MV-4-11 (cell line): ENCODE data around the gene SMARCD3.
A peak's percentile ranks its signal among the peaks of the same experiment; 100 is the strongest.

Experiments used
- DNase-seq: peaks from one replicate; lab custom pipeline; 2025; lab: John Stamatoyannopoulos, UW

The SMARCD3 gene

DNA sequence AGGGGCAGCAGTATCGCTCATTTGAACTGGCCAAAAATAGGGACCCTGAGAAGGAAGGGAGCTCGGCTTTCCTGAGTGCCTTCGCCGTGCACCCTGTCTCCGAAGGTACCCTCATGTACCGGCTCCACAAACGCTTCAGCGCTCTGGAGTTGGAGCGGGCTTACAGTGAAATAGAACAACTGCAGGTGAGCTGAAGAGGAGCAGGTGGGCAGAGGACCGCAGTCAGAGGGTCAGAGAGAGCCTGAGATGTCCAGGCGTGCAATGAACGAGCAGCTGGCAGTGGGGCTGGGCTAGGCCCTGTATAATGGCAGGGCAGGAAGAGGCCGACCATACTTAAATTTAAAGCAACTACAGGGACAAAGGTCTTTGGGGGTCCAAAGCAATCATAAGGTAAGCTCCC, 12.1 kb downstream of the SMARCD3 start:
- no peak for DNase-seq

DNA sequence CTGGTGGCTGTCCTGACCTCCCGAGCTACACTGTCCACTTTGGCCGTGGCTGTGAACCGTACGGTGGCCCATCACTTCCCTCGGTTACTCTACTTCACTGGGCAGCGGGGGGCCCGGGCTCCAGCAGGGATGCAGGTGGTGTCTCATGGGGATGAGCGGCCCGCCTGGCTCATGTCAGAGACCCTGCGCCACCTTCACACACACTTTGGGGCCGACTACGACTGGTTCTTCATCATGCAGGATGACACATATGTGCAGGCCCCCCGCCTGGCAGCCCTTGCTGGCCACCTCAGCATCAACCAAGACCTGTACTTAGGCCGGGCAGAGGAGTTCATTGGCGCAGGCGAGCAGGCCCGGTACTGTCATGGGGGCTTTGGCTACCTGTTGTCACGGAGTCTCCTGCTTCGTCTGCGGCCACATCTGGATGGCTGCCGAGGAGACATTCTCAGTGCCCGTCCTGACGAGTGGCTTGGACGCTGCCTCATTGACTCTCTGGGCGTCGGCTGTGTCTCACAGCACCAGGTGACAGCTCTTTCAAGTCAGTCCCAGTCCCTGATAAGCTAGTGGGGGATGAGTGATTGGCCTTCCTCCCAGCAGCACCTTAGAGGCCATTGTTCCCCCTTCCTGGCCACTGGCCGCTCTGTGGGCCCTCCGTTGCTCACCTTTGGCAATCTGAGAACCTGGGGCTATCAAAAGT, 13.3 kb downstream of the SMARCD3 start:
- no peak for DNase-seq

DNA sequence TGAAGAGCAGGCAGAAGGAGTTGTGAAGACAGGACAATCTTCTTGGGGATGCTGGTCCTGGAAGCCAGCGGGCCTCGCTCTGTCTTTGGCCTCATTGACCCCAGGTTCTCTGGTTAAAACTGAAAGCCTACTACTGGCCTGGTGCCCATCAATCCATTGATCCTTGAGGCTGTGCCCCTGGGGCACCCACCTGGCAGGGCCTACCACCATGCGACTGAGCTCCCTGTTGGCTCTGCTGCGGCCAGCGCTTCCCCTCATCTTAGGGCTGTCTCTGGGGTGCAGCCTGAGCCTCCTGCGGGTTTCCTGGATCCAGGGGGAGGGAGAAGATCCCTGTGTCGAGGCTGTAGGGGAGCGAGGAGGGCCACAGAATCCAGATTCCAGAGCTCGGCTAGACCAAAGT, 14.7 kb downstream of the SMARCD3 start:
- no peak for DNase-seq

DNA sequence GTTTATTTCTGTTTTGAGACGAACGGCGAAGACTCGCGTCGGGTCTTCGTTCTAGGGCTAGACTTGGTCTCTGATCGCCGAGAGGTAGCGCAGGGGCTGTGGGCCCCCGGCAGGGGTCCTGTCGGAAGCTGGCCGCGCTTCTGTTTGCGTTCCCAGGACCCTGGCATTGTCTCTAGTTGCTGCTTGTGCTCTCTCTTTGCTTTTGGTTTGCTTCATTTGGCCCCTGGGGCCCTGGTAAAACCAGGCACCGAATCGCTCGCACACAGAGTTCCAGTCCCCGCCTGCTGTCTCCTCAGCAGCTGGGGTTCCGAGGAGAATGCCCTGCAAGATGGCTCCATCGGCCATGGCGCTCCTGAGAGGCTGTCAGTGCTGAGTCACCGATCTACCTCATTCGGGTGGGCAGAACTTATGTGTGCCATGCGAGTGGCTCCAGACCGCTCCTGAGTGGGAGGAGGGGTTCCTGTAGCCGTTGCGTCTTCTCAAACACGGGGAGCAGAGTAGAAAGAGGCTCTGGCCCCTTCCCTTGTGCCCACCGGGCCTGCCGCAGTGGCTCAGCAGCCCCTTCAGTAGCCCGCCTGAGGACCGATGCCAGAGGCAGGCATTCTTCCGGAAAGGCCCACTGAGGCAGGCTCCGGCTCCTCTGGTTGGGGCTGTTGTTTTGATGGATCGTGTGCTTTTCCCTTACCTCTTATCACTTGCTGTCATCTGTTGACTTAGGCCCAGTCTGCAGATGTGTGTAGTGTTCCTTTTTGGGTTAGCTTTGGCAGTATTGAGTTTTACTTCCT, 15.4 kb downstream of the SMARCD3 start:
- DNase-seq: peak; percentile 79

DNA sequence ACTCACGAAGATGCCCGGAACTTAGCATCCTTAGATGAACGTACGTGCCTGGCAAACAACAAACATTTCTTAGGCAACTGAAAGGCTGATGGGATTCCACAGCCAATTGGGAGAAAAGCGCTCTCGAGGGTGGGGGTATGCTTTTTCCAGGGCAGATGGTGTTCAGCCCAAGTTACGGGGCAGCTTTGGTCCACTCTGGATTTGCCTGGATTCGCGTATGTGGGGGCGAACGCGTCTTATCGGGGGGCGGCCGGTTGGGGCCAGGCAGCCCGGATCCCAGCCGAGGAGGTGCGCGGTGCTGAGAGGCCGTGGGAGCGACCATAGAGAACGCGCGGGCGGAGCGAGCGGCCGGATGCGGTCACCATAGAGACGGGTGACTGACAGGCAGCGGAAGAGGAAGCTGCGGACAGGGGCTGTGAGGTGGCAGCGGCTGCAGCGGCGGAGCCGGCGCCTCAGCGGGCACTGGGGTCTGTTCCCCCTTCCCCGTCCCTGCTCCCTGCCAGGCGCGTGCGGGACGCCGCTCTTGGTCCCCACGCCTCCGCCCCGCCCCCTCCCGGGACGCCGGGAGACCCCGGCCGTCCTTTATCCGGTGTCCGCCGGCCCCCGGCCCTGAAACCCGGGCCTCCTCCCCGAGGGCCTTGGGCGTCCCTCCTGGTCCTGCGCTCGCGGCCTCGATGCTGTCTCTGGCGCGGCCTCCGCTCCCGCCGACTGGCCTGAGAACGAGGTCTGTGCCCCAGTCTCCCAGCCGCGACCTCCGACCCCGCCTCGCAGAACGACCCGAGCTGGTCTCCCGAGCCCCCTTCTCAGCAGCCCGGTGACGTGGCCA, 16.2 kb downstream of the SMARCD3 start, which contains the start of gene CHPF2:
Gene CHPF2, plus strand, starts transcription at position 393 of the 826 bp plus-strand sequence. CDS start 1,529 bp downstream, outside the sequence.
- DNase-seq: peak; percentile 86

DNA sequence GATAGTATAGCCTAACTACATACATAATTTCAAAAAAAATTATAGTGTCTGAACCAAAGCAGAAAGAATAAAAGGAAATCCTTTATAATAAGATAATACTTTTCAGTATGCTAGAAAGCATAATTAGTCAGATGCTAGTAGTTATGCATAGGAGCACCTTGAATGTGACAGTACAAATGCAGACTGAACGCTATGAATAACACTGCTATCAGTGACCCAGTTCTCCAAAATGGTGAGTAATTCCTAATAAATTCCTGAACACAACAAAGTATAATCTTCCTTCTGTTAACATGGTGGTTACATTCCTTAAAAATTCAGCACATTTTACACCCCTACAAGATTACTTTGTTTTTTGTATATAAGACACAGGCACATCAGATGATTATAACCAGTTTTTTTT, 17.4 kb downstream of the SMARCD3 start:
- DNase-seq: no peak

DNA sequence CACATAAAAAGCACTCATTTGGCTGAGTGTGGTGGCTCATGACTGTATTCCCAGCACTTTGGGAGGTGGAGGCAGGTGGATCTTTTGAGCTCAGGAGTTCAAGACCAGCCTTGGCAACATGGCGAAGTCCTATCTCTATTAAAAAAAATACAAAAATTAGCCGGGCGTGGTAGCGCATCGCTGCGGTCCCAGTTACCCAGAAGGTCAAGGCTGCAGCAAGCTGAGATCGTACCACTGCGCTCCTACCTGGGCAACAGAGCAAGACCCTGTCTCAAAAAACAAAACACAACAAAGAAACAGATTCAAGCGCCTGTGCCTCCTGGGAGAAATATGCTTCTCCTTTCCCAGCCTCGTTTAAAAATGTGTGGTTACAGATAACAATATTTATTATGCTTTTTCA, 19.2 kb downstream of the SMARCD3 start:
- no peak for DNase-seq

DNA sequence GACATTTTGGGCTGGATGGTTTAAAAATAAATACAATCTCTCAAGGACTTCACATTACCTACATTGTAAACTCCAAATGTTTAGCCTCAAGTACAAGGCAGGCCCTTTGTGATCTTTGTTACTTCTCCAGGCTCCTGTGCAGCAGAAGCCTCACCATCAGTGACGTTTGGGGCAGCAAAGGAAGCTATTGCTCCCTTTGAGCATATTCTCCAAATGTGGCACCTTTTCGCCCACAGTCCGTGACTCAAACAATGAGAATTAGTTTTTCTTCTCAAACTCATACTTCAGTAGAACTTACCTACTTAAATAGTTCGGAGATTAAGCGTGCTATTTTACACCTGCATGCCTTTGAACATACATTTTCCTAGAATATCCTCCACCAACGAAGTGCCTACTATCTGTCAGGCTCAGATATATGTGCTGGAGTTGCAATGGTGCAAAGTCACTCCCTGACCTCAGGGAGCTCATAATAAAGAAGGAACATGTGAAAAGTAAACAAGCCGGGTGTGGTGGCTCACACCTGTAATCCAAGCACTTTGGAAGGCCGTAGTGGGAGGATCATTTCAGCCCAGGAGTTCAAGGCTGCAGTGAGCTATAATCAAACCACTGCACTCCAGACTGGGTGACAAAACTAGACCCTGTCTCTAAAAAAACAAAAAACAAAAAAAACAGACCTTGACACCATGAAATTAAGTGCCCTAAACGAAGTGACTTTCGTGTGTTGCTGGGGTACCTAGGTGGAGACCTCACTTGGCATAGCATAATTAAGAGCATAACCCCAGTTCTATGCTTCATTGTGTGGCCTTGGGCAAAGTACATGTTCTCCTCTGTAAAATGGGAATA, 20.2 kb downstream of the SMARCD3 start:
- no peak for DNase-seq

DNA sequence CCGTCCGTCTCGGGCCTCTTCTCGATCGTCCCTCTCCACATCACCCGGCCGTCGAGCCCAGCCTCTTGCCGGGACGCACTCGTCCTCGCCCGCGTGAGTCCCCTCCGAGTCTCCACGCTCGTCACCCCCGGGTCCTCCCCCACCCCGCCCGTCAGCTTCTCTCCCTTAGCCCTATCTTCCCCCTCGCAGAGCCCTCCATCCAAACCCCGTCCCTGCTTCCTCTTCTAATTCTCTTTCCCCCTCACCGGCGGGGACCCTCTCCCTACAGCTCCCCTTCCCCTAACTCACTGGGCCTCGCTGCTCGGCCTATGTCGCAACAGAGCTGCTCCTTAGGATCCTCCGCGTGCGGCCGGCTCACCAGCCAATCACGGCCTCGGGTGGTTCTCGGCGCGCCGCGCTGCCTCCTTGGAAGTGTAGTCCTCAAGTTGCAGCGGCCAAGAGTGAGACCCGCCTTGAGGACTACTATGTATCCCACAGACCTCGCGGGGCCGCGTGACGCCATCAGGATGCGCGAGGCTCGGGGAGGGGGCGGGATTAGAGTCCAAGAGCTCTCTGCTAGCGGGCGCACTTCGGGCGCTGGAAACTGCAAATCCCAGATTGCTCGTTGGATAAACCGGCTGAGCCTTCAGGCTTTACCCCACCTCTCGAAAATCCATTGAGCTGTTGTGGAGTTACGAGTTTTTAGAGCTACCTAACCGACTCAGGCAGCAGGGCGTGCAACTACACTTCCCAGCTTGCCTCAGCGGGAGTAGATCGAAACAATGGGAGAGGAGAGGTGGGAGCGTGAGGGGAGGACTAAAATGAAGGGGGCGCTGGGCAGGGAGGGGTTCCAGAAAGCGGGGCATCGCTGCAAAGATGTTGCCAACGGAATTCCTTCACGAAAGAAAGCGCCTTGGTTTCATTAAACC, 21.4 kb downstream of the SMARCD3 start, which contains the start of gene ABCF2:
Gene ABCF2, minus strand, starts transcription at position 331 of the 908 bp plus-strand sequence. CDS start 747 bp downstream, outside the sequence.
- peak; percentile 98 for DNase-seq

DNA sequence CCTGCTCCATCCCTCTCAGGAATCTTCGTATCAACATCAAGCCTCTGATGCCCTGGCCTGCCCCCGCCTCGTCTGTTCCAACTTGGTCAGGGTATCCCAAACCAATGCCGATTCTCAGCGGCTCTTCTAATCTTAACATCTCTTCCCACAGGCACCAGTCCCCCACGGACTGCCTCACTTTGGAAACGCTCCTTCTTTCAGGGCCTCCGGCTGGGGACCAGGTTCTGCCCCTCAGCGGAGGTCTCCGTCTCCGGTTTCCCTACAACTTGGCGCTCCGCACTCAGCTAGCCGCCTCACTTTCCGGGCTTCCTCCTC, 22.0 kb downstream of the SMARCD3 start:
- no peak for DNase-seq

DNA sequence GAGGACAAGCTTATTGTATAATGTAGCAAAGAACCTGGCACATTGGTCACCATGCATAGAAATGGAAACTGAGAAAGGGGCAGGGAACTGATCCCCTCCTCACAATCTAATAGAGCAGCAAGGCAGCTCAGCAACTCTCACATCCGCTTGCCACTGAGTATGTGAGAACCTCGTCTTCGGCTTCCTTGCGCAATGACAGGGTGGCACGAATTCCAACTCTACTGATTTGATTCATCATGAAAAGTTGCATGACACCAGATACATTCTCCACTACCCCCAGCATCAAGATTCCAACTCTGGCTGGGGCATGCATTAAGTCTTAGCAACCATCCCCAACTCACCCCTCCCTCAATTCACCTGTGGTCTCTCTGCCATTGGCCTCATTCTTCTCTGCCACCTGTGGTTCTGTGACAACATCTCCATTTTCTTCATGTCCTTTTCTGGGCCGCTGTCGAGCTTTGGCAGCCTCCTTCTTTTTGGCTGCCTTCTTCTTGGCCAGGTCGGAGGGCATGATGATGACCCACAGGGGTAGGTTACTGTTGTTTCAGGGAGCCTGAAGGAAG, 22.5 kb downstream of the SMARCD3 start:
- peak; percentile 71 for DNase-seq

DNA sequence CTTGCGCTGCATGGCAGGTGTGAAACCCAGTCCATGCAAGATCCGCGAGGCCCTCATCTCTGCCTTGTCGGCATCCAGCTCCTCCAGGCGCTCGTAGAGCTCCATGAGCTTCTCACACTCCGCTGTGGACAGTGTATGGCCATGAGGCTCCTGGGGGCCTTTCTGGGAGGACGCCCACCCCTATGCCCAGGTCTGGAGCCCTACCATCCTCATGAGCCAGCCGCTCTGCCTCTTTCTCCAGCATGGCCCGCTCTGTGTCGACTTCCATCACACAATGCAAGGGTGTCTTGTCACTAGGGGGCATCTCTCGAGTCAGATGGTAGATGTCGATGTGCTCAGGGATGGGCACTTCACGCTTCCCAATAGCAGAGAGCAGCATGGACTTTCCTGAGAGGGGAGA, 24.8 kb downstream of the SMARCD3 start:
- no peak for DNase-seq

DNA sequence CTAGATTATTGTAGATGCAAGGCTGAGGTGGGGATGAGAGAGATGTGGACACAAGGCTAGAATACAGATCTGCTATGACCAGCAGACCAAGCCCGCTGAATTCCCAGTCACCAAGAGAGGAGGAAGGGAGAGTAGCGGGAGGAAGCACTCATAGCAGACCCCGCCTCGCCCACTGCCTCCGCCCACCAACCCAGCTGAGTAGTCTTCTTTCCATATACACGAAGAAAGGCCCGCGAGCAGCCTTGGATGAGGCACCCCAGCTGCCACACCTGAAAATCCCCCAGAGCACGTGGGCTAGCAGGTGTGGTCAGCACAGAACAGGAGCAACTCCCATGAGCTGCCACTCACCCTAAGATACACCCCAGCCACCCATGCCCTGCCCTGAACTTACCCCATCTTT, 30.3 kb downstream of the SMARCD3 start:
- DNase-seq: no peak

DNA sequence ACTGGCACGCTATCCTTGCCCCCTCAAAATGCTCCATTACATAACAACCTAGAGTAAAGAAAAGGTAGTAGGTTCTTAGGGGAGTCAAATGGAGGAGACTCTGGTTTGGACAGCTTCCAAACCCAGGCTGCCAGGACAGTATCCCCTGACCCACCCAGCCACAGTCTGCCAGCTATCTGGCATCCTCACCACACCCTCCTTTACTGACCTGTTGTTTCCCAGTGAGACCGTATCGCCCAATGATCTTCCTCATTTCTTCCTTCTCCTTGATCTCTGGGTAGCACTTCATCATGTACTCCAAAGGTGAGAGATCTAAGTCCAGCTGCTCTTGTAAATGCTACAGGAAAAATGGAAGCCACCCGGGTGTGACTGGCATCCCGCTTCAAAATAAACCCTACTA, 33.1 kb downstream of the SMARCD3 start:
- DNase-seq: no peak

DNA sequence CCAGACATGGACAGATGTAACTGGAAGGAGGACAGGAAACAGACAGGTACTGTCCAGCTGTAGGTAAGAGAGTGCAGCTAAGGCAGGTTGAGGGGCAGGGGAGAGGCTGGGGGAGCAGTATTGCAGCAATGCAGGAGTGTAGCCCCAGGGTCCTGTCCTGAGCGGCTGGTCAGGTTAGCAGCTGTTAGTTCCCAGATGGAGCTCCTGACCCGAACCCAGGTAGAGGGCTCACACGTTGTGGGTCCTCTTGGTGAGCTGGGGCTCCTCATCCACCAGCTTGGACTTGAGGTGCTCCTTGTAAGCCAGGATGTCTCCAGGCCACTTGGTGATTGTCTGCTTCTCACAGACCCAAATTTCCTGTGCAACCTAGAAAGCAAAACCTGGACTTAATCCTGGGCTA, 34.7 kb downstream of the SMARCD3 start:
- no peak for DNase-seq

DNA sequence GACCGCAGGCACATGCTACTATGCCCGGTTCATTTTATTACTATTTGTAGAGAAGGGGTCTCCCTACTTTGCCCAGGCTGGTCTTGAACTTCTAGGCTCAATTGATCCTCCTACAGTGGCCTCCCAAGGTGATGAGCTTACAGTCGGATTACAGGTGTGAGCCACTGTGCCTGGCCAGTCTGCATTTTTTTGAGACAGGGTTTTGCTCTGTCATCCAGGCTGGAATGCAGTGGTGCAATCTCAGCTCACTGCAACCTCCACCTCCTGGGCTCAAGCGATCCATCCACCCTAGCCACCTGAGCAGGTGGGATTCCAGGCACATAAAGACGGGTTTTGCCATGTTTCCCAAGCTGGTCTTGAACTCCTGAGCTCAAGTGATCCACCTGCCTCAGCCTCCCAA, 35.9 kb downstream of the SMARCD3 start:
- no peak for DNase-seq

DNA sequence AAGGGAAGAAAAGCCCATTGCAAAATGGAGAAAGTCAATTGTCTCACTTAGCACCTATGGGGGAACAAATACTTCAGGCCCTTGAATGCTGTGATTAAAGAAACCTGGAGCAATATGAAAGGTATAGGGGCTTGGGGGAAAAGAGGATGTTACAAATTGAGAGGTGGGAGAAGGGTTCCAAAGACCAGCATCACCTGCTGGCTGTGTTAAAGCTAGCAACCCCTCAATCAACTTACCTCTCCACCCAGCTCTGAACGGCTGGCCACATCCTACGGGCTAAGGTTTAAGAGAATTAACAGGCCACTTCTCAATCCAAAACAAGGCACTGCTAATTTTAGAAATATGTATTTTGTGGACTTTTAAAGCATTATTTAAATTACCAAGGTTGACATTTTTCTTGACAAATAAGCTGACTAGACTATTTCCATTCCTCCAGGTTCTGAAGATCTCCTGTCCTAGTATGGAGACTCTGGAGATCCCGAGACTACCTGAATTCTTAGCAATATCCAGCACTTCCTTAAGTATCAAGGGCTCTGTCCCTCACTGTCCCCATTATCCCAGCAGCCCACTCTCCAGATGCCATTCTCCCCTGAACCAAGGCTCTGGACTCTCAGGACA, 37.2 kb downstream of the SMARCD3 start:
- no peak for DNase-seq

DNA sequence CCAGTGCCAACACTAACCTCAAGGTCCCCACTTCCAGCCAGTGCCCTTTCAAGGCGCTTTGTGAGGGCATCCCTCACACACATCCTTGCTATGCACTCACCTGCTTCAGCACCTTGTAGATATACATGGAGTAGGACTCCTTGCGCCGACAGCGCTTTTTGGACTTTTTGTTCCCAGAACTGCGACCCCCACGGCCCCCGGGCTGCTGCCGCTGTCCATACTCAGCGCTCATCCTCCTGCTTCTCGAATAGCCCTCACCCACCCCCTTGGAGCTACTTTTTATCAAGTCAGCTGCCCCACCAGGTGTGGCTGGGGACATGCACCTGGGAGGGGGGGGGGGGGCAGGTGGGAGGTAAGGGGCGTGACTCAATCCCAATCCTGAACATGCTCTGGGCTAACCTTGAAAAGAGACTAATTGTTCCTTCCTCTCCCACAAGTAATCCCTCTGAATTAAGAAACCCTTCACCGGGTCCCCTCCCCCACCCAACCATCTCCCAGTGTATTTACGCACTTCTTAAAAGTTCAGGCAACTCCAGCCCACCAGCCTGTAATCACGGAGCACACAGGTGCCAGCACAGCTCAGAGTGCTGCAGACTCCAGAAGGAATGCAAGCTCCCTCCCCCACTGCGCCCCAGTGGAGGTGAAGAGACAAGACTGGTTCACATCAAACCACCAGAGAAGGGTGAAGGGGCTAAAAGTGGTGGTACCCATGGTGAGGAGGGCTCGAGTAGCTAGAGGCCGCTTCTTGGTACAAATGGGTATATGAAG, 38.2 kb downstream of the SMARCD3 start, which contains the start of gene H2BK1:
Gene H2BK1, minus strand, starts transcription at position 402 of the 768 bp plus-strand sequence. Its CDS starts 170 bp downstream, at position 232.
- no peak for DNase-seq

DNA sequence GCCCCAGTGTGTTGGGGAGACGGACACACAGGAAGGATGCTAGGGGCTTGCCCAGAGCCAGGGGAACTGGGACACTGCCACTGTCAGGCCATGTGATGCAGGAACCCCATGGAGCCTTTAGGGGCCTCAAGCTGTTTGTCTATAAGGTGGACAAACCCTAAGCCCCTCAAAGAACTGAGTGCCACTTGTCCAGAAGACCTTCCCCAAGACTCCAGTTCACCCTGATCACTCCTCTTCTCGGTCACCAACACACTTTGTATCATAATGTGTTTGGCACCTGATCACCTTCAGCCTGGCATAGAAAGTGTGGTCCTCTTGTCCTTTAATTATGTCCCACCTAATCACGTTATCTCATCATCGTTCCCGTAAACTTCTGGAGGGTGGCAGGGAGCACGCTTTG, 38.9 kb downstream of the SMARCD3 start:
- DNase-seq: no peak
